Stomach (tissue), 4 donors: ENCODE data around the gene MARCHF3.

Source experiments
- POLR2A ChIP-seq, 4 donors: fragments of 450-650 bp; IDR thresholded peaks; one replicate each; pipeline ENCODE4 v1.6.1; 2016; ENCODE audit warnings: antibody characterized with exemption in 4 of 4, control low read depth in 2 of 4, mild to moderate bottlenecking in 1 of 4, moderate library complexity in 1 of 4
- POLR2AphosphoS5 ChIP-seq, 3 donors: sonication (generic); formaldehyde crosslinking; IDR thresholded peaks; one replicate each; pipeline ENCODE4 v1.6.1; 2016; ENCODE audit warnings: antibody characterized with exemption in 3 of 3
- TF ChIP-seq, protein P1 (sequence below), 7 experiments: fragments of 450-650 bp in 4 of 7; fragments of 200-600 bp in 3 of 7; sonication (generic) in 3 of 7; IDR thresholded peaks; one replicate each; pipeline ENCODE4 v1.5.1; 2016 to 2019; ENCODE audit warnings: antibody characterized with exemption in 7 of 7, control low read depth in 2 of 7, mild to moderate bottlenecking in 1 of 7

DNA sequence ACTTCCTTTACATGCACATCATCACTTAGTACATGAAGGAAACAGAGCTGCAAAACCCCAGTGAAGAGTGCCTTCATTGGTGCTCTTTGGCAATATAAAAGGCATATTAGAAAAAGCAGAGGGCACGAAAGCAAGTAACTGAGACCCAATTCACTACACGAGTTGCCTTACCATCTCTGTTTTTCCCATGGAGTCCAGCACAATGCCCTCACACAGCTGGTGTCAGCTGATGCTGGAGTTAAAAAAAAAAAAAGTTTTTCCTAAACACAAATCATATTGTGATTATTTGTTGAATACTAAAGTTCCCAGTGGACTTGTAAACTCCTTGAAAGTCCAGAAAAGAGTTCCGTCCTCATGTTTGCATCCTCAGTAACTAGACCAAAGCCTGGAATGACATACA, 25.6 kb downstream of the MARCHF3 start:
- TF ChIP-seq POLR2A (IDR thresholded peaks at IDR 0.05) (no peak), POLR2AphosphoS5 (IDR thresholded peaks at IDR 0.05) (no peak)
- TF ChIP-seq, protein P1, sequence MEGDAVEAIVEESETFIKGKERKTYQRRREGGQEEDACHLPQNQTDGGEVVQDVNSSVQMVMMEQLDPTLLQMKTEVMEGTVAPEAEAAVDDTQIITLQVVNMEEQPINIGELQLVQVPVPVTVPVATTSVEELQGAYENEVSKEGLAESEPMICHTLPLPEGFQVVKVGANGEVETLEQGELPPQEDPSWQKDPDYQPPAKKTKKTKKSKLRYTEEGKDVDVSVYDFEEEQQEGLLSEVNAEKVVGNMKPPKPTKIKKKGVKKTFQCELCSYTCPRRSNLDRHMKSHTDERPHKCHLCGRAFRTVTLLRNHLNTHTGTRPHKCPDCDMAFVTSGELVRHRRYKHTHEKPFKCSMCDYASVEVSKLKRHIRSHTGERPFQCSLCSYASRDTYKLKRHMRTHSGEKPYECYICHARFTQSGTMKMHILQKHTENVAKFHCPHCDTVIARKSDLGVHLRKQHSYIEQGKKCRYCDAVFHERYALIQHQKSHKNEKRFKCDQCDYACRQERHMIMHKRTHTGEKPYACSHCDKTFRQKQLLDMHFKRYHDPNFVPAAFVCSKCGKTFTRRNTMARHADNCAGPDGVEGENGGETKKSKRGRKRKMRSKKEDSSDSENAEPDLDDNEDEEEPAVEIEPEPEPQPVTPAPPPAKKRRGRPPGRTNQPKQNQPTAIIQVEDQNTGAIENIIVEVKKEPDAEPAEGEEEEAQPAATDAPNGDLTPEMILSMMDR (IDR thresholded peaks at IDR 0.05), result no peak
